ENCODE data around the gene C3AR1.
"Not testable (repeated sequence)": the region's sequence is repeated elsewhere in the genome, so short reads cannot be mapped to it uniquely, and the experiment has no call there.

Gene C3AR1

GRCh38 chr12:8077207-8077606 is 11.0 kb upstream of the C3AR1 start:
- H3K27ac ChIP-seq (replicated peaks), result no peak overlapping the region
- DNase-seq (ENCODE audit: low read depth in 1 of 2, low spot score in 1 of 2), result no peak
- no peak overlapping the region for H3K4me3 ChIP-seq (replicated peaks; ENCODE audit: insufficient read depth, low read length)
- TF ChIP-seq CTCF (IDR thresholded peaks at IDR 0.05; ENCODE audit: insufficient read depth, low read length), result no peak
- TF ChIP-seq POLR2AphosphoS5 (IDR thresholded peaks at IDR 0.05; ENCODE audit: low read depth), result no peak
- no peak for TF ChIP-seq REST (IDR thresholded peaks at IDR 0.05; ENCODE audit: insufficient replicate concordance, low read depth)
- TF ChIP-seq GABPA (IDR thresholded peaks at IDR 0.05; ENCODE audit: low read depth), result no peak
- TF ChIP-seq SPI1 (IDR thresholded peaks at IDR 0.05; ENCODE audit: borderline replicate concordance, low read depth), result no peak
- no peaks in the 10 kb centered on the region for H3K27me3 ChIP-seq (ENCODE audit: insufficient read depth, poor library complexity, severe bottlenecking)

GRCh38 chr12:8076366-8076765 is 10.2 kb upstream of the C3AR1 start:
- peak in 1 of 2 experiments; percentile 42 for DNase-seq (ENCODE audit: low read depth in 1 of 2, low spot score in 1 of 2)
- Histone ChIP-seq H3K27me3 (ENCODE audit: insufficient read depth, poor library complexity, severe bottlenecking) (no peaks in the 10 kb centered on the region), H3K27ac (replicated peaks) (0 out of 2 replicates have a peak overlapping the region, but pooled peaks have one; percentile 8), H3K4me3 (replicated peaks; ENCODE audit: insufficient read depth, low read length) (no peak overlapping the region)
- TF ChIP-seq REST (IDR thresholded peaks at IDR 0.05; ENCODE audit: insufficient replicate concordance, low read depth), result no peak

- Histone ChIP-seq H3K27me3 (ENCODE audit: insufficient read depth, poor library complexity, severe bottlenecking) (no peaks in the 10 kb centered on the region), H3K4me3 (replicated peaks; ENCODE audit: insufficient read depth, low read length) (no peak overlapping the region), H3K27ac (replicated peaks) (0 out of 2 replicates have a peak overlapping the region, but pooled peaks have one; percentile 8)
- TF ChIP-seq POLR2AphosphoS5 (IDR thresholded peaks at IDR 0.05; ENCODE audit: low read depth) (no peak), SPI1 (IDR thresholded peaks at IDR 0.05; ENCODE audit: borderline replicate concordance, low read depth) (no peak), REST (IDR thresholded peaks at IDR 0.05; ENCODE audit: insufficient replicate concordance, low read depth) (no peak), CTCF (IDR thresholded peaks at IDR 0.05; ENCODE audit: insufficient read depth, low read length) (no peak), GABPA (IDR thresholded peaks at IDR 0.05; ENCODE audit: low read depth) (no peak)
- no peak for DNase-seq (ENCODE audit: low read depth in 1 of 2, low spot score in 1 of 2)
Measured at GRCh38 chr12:8075935-8076334, 9.8 kb upstream of the C3AR1 start.

- H3K27ac ChIP-seq (replicated peaks); H3K4me3 ChIP-seq (replicated peaks; ENCODE audit: insufficient read depth, low read length); H3K27me3 ChIP-seq (ENCODE audit: insufficient read depth, poor library complexity, severe bottlenecking); DNase-seq (ENCODE audit: low read depth in 1 of 2, low spot score in 1 of 2): not testable (repeated sequence)
Measured at GRCh38 chr12:8071820-8072219, 5.7 kb upstream of the C3AR1 start.
